HepG2 (cell line): ENCODE results near the gene UQCC5. TPM values are rescaled to one million over a fixed set of nuclear protein-coding genes. Genes with fewer than 3 reads are reported as not detected.

Experiments used
- ATAC-seq: fragments of 200-7000 bp; cut with Tn5 transposase; 3 replicates; pipeline ENCODE4 v1.9.1; 2020; ENCODE audit warnings: mild to moderate bottlenecking, moderate library complexity
- BruUV-seq: library from RNA; stranded (reverse); fragments of 400-500 nt; replicated peaks from 2 replicates; lab custom pipeline; 2021; lab: Mats Ljungman, UMichigan
- CTCF ChIA-PET: fragments of 300-600 bp; formaldehyde crosslinking; extraction: SDS; loops from one replicate; lab custom pipeline; 2021; ENCODE audit warnings: low total read pairs, inconsistent platforms, low intra/inter-chr PET ratio; lab: Yijun Ruan, JAX
- POLR2A ChIA-PET: fragments of 350-600 bp; sonication (Branson Sonifier 250); formaldehyde crosslinking; loops from one replicate; lab custom pipeline; 2020; ENCODE audit warnings: antibody characterized with exemption, inconsistent platforms; lab: Yijun Ruan, JAX
- DNase-seq: peaks from one replicate; pipeline ENCODE4 v3.0.0-alpha.2; 2015; ENCODE audit warnings: low spot score
- FAIRE-seq: peaks from 3 replicates; lab custom pipeline; 2011; peaks lifted over from hg19 to GRCh38; lab: Jason Lieb, UNC
- H2AFZ ChIP-seq: one replicate; pipeline ENCODE4 v1.6.1; 2011; ENCODE audit warnings: low read length, inconsistent platforms
- H3K27ac ChIP-seq: fragments of 300-600 bp; 3 replicates; pipeline ENCODE4 v1.8.0; 2011; ENCODE audit warnings: mixed run types, mild to moderate bottlenecking, mixed read lengths, low read length, inconsistent platforms; ENCODE audit not compliant: insufficient read depth; ENCODE audit errors: extremely low read length
- H3K27me3 ChIP-seq, 2 experiments: fragments of 200-600 bp in 1 of 2; 2 replicates in 1 of 2; 3 replicates in 1 of 2; pipeline versions ENCODE4 v1.6.0 to v1.8.0; 2011; ENCODE audit warnings: low read length in 2 of 2, mild to moderate bottlenecking in 2 of 2, moderate library complexity in 2 of 2, inconsistent platforms in 1 of 2; ENCODE audit not compliant: insufficient read depth in 2 of 2, control insufficient read depth in 1 of 2
- H3K36me3 ChIP-seq, 2 experiments: fragments of 200-600 bp in 1 of 2; replicated peaks in 1 of 2; 2 replicates in 1 of 2; 3 replicates in 1 of 2; pipeline versions ENCODE4 v1.5.1 to v1.8.0; 2011; ENCODE audit warnings: low read length in 2 of 2, inconsistent platforms in 1 of 2; ENCODE audit not compliant: insufficient read depth in 2 of 2, control insufficient read depth in 1 of 2
- H3K4me1 ChIP-seq: 2 replicates; pipeline ENCODE4 v1.5.1; 2012; ENCODE audit warnings: low read length, inconsistent platforms; ENCODE audit not compliant: insufficient read depth
- H3K4me2 ChIP-seq: 2 replicates; pipeline ENCODE4 v1.6.0; 2011; ENCODE audit warnings: low read depth, low read length, inconsistent platforms
- H3K4me3 ChIP-seq, 3 experiments: fragments of 200-600 bp in 1 of 3; sonication (generic), shearing (Covaris generic) in 1 of 3; replicated peaks in 1 of 3; 2 replicates each; pipeline ENCODE4 v1.5.1; 2011 to 2016; ENCODE audit warnings: low read length in 3 of 3, inconsistent platforms in 2 of 3, low read depth in 2 of 3, mild to moderate bottlenecking in 2 of 3, control low read depth in 1 of 3, mixed read lengths in 1 of 3; ENCODE audit not compliant: insufficient read depth in 1 of 3
- H3K79me2 ChIP-seq: one replicate; pipeline ENCODE4 v1.6.1; 2011; ENCODE audit warnings: low read length, inconsistent platforms; ENCODE audit not compliant: insufficient read depth
- H3K9ac ChIP-seq: 2 replicates; pipeline ENCODE4 v1.6.0; 2011; ENCODE audit warnings: mild to moderate bottlenecking, low read depth, low read length, inconsistent platforms; ENCODE audit not compliant: insufficient read depth
- H3K9me3 ChIP-seq: 2 replicates; pipeline ENCODE4 v1.5.1; 2012; ENCODE audit warnings: mild to moderate bottlenecking, low read length
- H4K20me1 ChIP-seq: 2 replicates; pipeline ENCODE4 v1.6.0; 2011; ENCODE audit warnings: inconsistent platforms, mild to moderate bottlenecking, low read length, moderate library complexity; ENCODE audit not compliant: insufficient read depth
- ARID4A ChIP-seq: sonication (generic); formaldehyde crosslinking; IDR thresholded peaks from 2 replicates; pipeline ENCODE4 v1.5.0; 2020; ENCODE audit warnings: mild to moderate bottlenecking, missing genetic modification reagents, borderline replicate concordance
- FOSL2 ChIP-seq: sonication (generic); formaldehyde crosslinking; IDR thresholded peaks from 2 replicates; pipeline ENCODE4 v1.4.0; 2020; ENCODE audit warnings: missing genetic modification reagents
- GABPA ChIP-seq, 2 experiments: IDR thresholded peaks; 2 replicates each; pipeline ENCODE4 v1.6.1; 2011 to 2016; ENCODE audit warnings: low read depth in 2 of 2, low read length in 1 of 2, missing biosample characterization in 1 of 2, missing genetic modification characterization in 1 of 2
- NCOA2 ChIP-seq: sonication (generic); formaldehyde crosslinking; IDR thresholded peaks from 2 replicates; pipeline ENCODE4 v1.8.0; 2022; ENCODE audit warnings: inconsistent platforms
- PPARG ChIP-seq: conservative IDR thresholded peaks from 2 replicates; pipeline ENCODE4 v1.6.1; 2016; ENCODE audit warnings: missing biosample characterization, missing genetic modification reagents
- RCOR2 ChIP-seq: IDR thresholded peaks from 2 replicates; pipeline ENCODE4 v1.6.1; 2016; ENCODE audit warnings: missing biosample characterization, missing genetic modification reagents
- TMF1 ChIP-seq: sonication (generic); formaldehyde crosslinking; IDR thresholded peaks from 2 replicates; pipeline ENCODE4 v1.8.1; 2022; ENCODE audit warnings: low read depth, missing genetic modification reagents
- UBTF ChIP-seq: sonication (generic); formaldehyde crosslinking; IDR thresholded peaks from 2 replicates; pipeline ENCODE4 v1.4.0; 2020; ENCODE audit warnings: mild to moderate bottlenecking, missing genetic modification reagents
- ZFP91 ChIP-seq: sonication (generic); formaldehyde crosslinking; IDR thresholded peaks from 2 replicates; pipeline ENCODE4 v1.9.0; 2022; ENCODE audit warnings: missing genetic modification reagents, mild to moderate bottlenecking, borderline replicate concordance
- ZFX ChIP-seq: sonication (generic); formaldehyde crosslinking; IDR thresholded peaks from 2 replicates; pipeline ENCODE4 v1.4.0; 2020; ENCODE audit warnings: mild to moderate bottlenecking, low read depth, missing genetic modification reagents, moderate library complexity
- ZNF331 ChIP-seq: sonication (generic); formaldehyde crosslinking; IDR thresholded peaks from 2 replicates; pipeline ENCODE4 v1.4.0; 2020; ENCODE audit warnings: missing genetic modification reagents
- ZNF598 ChIP-seq: sonication (generic); formaldehyde crosslinking; IDR thresholded peaks from 2 replicates; pipeline ENCODE4 v1.5.1; 2020; ENCODE audit warnings: mild to moderate bottlenecking, missing genetic modification reagents, borderline replicate concordance
- WGBS: methylation state at CpG from one replicate; pipeline ENCODE4 v1.1.6; 2017; ENCODE audit warnings: low lambda C conversion rate; 5-methylcytosine and 5-hydroxymethylcytosine counted together
- in situ Hi-C: cut with HindIII; loops from 2 replicates; pipeline ENCODE4 v1.10.0; 2017; ENCODE audit warnings: low pct_unique_long_range_greater_than_20kb; ENCODE audit not compliant: extremely low pct_ligation_motif_present
- intact Hi-C: fragments of 100-400 bp; cut with micrococcal nuclease; formaldehyde crosslinking; loops from one replicate; pipeline ENCODE4 v1.10.0; 2022; ENCODE audit not compliant: unreplicated experiment
- polyA plus RNA-seq, 8 experiments: library from polyadenylated mRNA; depleted of rRNA in 3 of 8; stranded (reverse) in 7 of 8; unstranded in 1 of 8; fragments of >200 nt; fragmentation: Illumina TruSeq in 4 of 8; extraction: Trizol in 4 of 8; gene quantifications; 2 replicates each; pipeline versions ENCODE4 v1.2.1 to v1.2.3, GENCODE V29; 2011 to 2016; ENCODE audit warnings: low read depth in 4 of 8, missing spikeins in 1 of 8, mixed read lengths in 1 of 8; ENCODE audit not compliant: insufficient read depth in 1 of 8
- total RNA-seq, 5 experiments: library from RNA; depleted of rRNA; stranded (reverse); fragments of >200 nt; fragmentation: Illumina TruSeq; extraction: Trizol; gene quantifications; 2 replicates each; pipeline ENCODE4 v1.2.3, GENCODE V29; 2016; ENCODE audit warnings: low read depth in 1 of 5

UQCC5 gene
- total and polyA plus RNA-seq, 2 of the 13 experiments (the other 11 are each of a cell fraction or from before 2014, with no cell fraction given): 15.4 to 29.5 TPM

- TF ChIP-seq UBTF (CRISPR knock-in tag): no peak
- no peak for TF ChIP-seq RCOR2 (CRISPR knock-in tag)
- TF ChIP-seq NCOA2 (CRISPR knock-in tag): no peak
- no peak for TF ChIP-seq ARID4A (CRISPR knock-in tag)
- no peak for TF ChIP-seq ZNF331
Measured at GRCh38 chr3:52531860-52532516, 4.4 kb upstream of the UQCC5 start (continued).

GRCh38 chr3:52532517-52532837, 3.9 kb upstream of the UQCC5 start:
- H4K20me1 ChIP-seq: peaks cover 5% of the 10 kb centered on the region; the same call in 1 of the 2 replicates
- H3K4me1 ChIP-seq: peaks cover 55% of the 10 kb centered on the region
- H3K79me2 ChIP-seq: peaks cover 52% of the 10 kb centered on the region
- intact Hi-C loops: loop anchor here (5.0 kb wide), 1 partner anchor 60 kb away; no protein-coding TSS in a partner anchor
- peak; percentile 69 for DNase-seq
- CTCF ChIA-PET: no interaction called here
- BruUV-seq: no TSS peak
- no peak for FAIRE-seq
- peaks cover 13 to 19% of the 10 kb centered on the region in 2 experiments; a peak in 4 of 5 replicates for H3K36me3 ChIP-seq
- H2AFZ ChIP-seq: no peak overlapping the region
- in situ Hi-C loops: no loop called here
- H3K4me3 ChIP-seq: peak overlapping the region; percentile 65 to 89 (median 87)
- peak overlapping the region; percentile 85 for H3K9ac ChIP-seq
- no peaks in the 10 kb centered on the region for H3K9me3 ChIP-seq
- ATAC-seq: no peak
- 12% methylated on average over 4 of the region's 5 CpGs for WGBS
- no peaks in the 10 kb centered on the region; a peak in 1 of 5 replicates for H3K27me3 ChIP-seq
- peak overlapping the region; percentile 90 for H3K4me2 ChIP-seq
- H3K27ac ChIP-seq: peak overlapping the region; percentile 66
- POLR2A ChIA-PET: interaction anchor here (1.0 to 1.5 kb wide), 4 partner anchors 9 to 37 kb away, joined by 3 to 5 read pairs (median 4); partner anchors contain the start of gene STAB1
- TF ChIP-seq TMF1 (CRISPR knock-in tag) (0 out of 2 replicates have a peak, but pooled peaks have one; percentile 10), GABPA (IDR thresholded peaks at IDR 0.05; ENCODE audit: low read depth, low read length) (no peak), GABPA (CRISPR knock-in tag; IDR thresholded peaks at IDR 0.05; ENCODE audit: low read depth) (peak; percentile 67), ZFX (CRISPR knock-in tag) (peak; percentile 33; the same call in 1 of the 2 replicates), FOSL2 (peak; percentile 64), ZFP91 (CRISPR knock-in tag) (peak; percentile 41; the same call in 1 of the 2 replicates), PPARG (peak; percentile 71; the same call in 1 of the 2 replicates), ZNF598 (CRISPR knock-in tag) (no peak; the same call in 1 of the 2 replicates)
